Measurements from ENCODE around the gene CPNE6.

DNA sequence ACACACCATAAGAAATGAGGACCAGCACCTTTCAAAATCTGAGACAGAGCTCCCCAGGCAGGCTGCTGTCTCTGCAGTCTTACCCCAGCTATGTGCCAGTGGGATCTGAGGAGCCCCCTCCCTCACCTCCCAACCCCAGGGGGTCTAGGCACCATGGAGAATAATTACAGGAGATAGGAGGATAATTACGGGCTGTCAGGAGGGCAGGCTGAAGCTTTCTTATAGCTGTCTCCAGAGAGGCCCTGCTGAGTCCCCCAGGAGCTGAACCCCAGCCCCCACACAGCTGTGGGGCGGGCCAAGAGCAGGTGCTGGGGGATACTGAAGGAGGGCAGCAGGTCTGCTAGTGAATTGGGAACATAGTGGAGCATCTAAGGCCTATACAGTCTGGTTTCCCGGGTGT is 6.8 kb downstream of the CPNE6 start:
- TF ChIP-seq POLR2A (IDR thresholded peaks at IDR 0.05) (no peak), POLR2AphosphoS5 (IDR thresholded peaks at IDR 0.05) (no peak), EP300 (IDR thresholded peaks at IDR 0.05) (no peak)
- TF ChIP-seq, protein P1, sequence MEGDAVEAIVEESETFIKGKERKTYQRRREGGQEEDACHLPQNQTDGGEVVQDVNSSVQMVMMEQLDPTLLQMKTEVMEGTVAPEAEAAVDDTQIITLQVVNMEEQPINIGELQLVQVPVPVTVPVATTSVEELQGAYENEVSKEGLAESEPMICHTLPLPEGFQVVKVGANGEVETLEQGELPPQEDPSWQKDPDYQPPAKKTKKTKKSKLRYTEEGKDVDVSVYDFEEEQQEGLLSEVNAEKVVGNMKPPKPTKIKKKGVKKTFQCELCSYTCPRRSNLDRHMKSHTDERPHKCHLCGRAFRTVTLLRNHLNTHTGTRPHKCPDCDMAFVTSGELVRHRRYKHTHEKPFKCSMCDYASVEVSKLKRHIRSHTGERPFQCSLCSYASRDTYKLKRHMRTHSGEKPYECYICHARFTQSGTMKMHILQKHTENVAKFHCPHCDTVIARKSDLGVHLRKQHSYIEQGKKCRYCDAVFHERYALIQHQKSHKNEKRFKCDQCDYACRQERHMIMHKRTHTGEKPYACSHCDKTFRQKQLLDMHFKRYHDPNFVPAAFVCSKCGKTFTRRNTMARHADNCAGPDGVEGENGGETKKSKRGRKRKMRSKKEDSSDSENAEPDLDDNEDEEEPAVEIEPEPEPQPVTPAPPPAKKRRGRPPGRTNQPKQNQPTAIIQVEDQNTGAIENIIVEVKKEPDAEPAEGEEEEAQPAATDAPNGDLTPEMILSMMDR (IDR thresholded peaks at IDR 0.05): no peak

All from upper lobe of left lung (tissue), 4 donors.